KG1 (cell line): ENCODE results near the gene FES.
"Not testable (repeated sequence)": the region's sequence is repeated elsewhere in the genome, so short reads cannot be mapped to it uniquely, and the experiment has no call there.

ENCODE experiments used
- DNase-seq: peaks from one replicate; lab custom pipeline; 2025; lab: John Stamatoyannopoulos, UW

Gene FES

DNA sequence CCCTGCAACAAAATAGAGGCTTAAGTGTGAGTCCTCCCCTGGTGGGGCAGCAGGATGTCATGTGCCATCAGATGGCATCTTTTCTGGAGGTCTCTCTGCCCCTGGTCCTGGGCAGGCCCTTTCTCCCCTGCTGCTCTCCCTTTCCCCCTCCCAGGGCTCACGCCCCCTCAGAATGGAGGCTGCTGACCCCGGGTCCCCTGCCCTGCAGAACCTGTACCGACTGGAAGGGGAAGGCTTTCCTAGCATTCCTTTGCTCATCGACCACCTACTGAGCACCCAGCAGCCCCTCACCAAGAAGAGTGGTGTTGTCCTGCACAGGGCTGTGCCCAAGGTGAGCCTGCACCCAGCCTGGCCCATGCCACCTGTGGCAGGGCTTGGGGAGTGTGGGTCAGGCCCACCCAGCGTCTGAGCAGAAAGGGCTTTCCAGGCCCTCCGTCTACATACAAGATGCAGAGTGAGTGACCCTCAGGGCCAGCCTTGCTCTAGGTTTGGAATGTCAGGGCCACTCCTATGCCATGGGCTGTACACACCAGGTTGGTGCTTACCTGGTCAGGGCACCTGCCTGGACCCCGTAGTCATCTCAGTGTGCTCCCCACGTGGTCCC lies 7.1 kb downstream of the FES start:
- no peak for DNase-seq

- no peak for DNase-seq
Measured at GRCh38 chr15:90892023-90892422, 7.7 kb downstream of the FES start.

DNA sequence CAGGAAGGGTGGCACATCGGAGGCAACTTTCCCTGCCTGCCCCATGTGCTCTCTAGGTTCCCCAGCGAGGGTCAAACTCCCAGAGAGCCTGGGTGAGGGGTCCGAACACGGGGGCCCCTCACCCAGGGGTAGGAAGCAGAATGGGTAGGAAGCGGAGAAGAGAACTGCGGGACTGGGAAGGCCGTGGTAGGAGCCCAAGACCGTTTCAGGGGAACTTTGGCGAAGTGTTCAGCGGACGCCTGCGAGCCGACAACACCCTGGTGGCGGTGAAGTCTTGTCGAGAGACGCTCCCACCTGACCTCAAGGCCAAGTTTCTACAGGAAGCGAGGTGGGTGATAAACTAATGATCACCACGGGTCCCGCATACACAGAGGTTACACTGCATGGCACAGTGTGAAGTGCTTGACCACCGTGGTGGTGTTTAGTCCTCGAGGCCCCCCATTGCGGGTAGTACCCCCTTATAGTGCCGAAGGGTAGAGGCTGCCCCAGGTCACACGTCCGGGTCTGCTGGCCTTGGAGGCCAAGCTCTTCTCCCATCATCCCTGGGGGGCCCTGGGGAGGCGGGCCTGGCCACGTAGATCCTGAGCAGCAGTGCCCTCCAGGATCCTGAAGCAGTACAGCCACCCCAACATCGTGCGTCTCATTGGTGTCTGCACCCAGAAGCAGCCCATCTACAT lies 8.3 kb downstream of the FES start:
- DNase-seq: no peak

GRCh38 chr15:90893175-90894090 lies 9.1 kb downstream of the FES start:
- DNase-seq: no peak

DNA sequence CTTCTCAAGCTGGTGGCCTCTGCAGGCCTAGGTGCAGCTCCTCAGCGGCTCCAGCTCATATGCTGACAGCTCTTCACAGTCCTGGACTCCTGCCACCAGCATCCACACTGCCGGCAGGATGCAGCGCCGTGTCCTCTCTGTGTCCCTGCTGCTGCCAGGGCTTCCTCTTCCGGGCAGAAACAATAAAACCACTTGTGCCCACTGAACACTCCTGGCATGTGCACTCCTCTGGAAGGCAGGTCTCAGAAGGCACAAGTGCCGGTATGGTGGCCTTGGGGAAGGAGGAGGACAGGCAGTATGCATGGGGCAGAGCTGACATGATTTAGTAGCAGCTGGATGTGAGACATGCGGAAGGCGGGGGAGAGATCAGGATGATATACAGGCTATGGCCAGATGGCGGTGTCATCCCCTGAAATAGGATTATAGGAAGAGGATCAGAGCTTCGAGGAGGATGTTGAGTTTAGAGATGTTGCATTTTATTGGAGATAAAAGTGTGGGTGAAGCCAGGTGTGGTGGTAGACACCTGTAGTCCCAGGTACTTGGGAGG lies 11.3 kb downstream of the FES start:
- DNase-seq: no peak

GRCh38 chr15:90897131-90897655 lies 12.9 kb downstream of the FES start:
- DNase-seq: not testable (repeated sequence)

GRCh38 chr15:90901175-90902039 lies 17.1 kb downstream of the FES start:
- no peak for DNase-seq

DNA sequence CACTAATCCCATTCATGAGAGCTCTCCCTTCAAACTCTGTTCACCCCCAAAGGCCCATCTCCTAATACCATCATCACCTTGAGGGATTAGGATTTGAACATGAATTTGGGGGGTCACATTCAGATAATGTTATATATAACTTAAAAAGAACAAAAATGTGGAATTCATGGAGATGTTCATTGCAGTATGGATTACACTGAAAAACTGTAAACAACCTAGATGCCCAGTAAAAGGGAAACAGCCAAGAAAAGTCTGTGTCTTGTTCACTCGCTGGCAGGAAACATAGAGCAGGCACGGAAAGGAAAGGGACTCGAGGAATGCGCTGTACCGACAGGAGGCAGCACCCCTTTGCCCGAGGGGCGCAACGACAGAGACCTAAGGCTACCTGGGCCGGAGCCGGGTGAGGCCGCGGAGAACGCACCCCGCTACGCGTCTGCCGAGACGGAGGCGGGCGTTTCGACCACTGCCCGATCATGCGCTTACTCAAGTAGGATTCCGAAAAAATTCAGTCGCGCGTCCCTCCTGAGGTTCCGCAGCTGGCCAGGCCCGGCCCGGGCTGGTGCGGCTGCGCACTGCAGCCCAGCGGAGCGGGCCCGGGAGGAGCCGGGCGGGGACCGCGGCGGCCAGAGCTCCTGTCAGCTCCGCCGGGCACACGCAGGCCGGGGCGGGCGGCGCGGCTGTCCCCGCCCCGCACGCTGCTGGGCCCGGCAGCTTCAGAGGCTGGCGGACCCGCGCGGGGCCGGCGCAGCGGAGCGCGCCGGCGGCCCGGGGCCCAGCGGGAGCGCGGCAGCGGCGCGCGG lies 17.9 kb downstream of the FES start:
- peak; percentile 71 for DNase-seq

GRCh38 chr15:90902840-90903732 lies 18.8 kb downstream of the FES start, which contains the start of gene MAN2A2:
MAN2A2 (plus strand) TSS chr15:90903302; CDS start chr15:90904208, 906 bp downstream.
- DNase-seq: peak; percentile 44

DNA sequence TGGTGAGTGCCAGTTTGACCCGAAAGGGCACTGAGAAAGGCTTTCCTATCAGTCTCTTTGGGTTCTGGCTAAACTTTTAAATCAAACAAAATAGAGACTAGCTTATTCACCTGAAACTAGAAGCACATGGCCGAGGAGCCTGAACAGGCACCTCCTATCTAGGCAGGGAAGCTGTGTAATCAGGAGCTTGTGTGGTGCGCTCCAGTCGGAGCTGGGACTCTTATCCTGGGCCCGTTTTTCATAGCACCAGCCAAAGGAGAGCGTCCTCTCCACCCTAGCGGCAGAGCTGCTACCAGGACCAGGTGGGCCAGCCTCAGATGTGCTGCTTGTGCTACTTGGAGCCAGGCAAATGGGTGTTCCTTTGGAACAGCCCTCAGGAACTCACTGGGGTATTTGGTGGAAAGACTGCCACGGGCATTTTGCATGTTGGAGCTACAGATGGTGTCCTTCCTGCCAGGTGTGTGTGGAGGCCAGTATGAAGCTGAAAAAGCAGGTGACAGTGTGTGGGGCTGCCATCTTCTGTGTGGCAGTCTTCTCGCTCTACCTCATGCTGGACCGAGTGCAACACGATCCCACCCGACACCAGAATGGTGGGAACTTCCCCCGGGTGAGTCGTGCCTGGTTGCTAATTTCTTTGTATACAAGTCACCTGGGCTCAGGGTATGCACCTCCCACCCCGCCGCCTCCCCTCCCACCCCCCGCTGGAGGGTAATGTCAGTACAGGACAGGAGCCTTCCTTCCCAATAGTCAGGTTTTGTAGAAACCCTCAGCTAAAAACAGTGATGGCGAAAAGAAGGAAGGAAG lies 19.6 kb downstream of the FES start:
- DNase-seq: no peak

DNA sequence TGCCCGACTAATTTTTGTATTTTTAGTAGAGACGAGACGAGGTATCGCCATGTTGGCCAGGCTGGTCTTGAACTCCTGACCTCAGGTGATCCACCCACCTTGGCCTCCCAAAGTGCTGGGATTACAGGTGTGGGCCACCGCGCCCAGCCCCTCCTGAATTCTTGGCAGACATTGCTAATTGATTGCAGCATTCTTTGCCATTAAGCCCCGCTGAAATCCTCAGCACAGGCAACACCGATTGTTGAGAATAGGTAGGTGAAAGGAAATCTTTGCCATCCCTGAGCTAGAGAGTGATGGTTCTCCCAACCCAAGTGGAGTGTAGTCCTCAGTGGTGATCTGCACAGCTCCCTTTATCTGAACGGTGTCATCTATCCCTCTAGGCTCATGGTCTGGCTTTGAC lies 20.4 kb downstream of the FES start:
- DNase-seq: no peak

GRCh38 chr15:90905306-90906180 lies 21.2 kb downstream of the FES start:
- DNase-seq: no peak

- DNase-seq: no peak
Measured at GRCh38 chr15:90906181-90906849, 22.0 kb downstream of the FES start.

DNA sequence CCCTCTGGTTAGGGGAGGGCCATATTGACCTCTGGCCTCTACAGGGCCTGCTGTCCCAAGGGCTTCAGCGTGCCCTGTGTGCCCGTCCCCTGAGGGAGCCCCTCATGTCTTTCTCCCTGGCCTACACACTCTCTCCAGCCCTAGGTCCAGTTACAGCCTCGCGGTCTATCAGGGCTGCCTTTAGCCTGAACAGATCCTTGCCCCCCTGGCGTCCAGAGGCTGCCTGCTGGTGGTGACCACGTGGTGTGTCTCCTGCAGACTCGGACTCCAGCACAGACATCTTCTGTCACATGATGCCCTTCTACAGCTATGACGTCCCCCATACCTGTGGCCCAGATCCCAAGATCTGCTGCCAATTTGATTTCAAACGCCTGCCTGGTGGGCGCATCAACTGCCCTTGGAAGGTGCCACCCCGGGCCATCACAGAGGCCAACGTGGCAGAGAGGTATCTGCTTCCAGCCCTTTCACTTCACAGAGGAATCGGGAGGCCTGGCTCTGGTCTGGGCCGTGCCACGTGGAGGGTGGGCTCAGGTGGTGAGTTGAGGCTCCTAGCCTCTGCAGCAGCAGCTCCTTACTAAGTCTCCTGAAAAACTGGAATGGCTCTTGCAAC lies 22.9 kb downstream of the FES start:
- DNase-seq: no peak

- no peak for DNase-seq
Measured at GRCh38 chr15:90907838-90908507, 23.7 kb downstream of the FES start.

- DNase-seq: not testable (repeated sequence)
Measured at GRCh38 chr15:90909449-90909848, 25.1 kb downstream of the FES start.
